Neural cell (in vitro differentiated cells): ENCODE measurements around the gene TBPL1. TPM values are rescaled to one million over a fixed set of nuclear protein-coding genes. Genes with fewer than 3 reads are reported as not detected.

Experiments
- H2AFZ ChIP-seq: fragments of 200-600, 300-800 bp; sonication (generic), shearing (Covaris generic); 2 replicates; pipeline ENCODE4 v1.6.0; 2014; ENCODE audit warnings: low read depth, mild to moderate bottlenecking, antibody characterized with exemption, low read length, moderate library complexity
- H3F3A ChIP-seq: fragments of 200-600 bp; shearing (Covaris generic); 2 replicates; pipeline ENCODE4 v1.6.1; 2016; ENCODE audit warnings: mild to moderate bottlenecking, moderate library complexity, mixed read lengths, antibody characterized with exemption, low read length; ENCODE audit not compliant: insufficient read depth, poor library complexity, severe bottlenecking
- H3K27ac ChIP-seq: fragments of 200-600, 300-800 bp; sonication (generic), shearing (Covaris generic); 2 replicates; pipeline ENCODE4 v1.5.1; 2014; ENCODE audit warnings: mild to moderate bottlenecking, low read length, moderate library complexity
- H3K27me3 ChIP-seq: fragments of 300-800, 200-600 bp; sonication (generic), shearing (Covaris generic); 2 replicates; pipeline ENCODE4 v1.6.0; 2014; ENCODE audit warnings: mild to moderate bottlenecking, low read depth, low read length, moderate library complexity; ENCODE audit not compliant: insufficient read depth
- H3K36me3 ChIP-seq: fragments of 300-800, 200-600 bp; sonication (generic), shearing (Covaris generic); 2 replicates; pipeline ENCODE4 v1.5.1; 2014; ENCODE audit warnings: mild to moderate bottlenecking, antibody characterized with exemption, low read length, moderate library complexity; ENCODE audit not compliant: insufficient read depth
- H3K4me2 ChIP-seq: fragments of 300-800, 200-600 bp; sonication (generic), shearing (Covaris generic); 2 replicates; pipeline ENCODE4 v1.6.0; 2014; ENCODE audit warnings: mild to moderate bottlenecking, low read length
- H3K4me3 ChIP-seq: fragments of 300-800, 200-600 bp; sonication (generic), shearing (Covaris generic); 2 replicates; pipeline ENCODE4 v1.5.1; 2014; ENCODE audit warnings: mild to moderate bottlenecking, low read length, moderate library complexity
- H3K79me2 ChIP-seq: fragments of 200-600 bp; shearing (Covaris generic); replicated peaks from 2 replicates; pipeline ENCODE4 v1.6.0; 2014; ENCODE audit warnings: mild to moderate bottlenecking, low read length, moderate library complexity; ENCODE audit not compliant: insufficient read depth
- H3K9ac ChIP-seq: fragments of 300-800, 200-600 bp; sonication (generic), shearing (Covaris generic); 2 replicates; pipeline ENCODE4 v1.6.1; 2016; ENCODE audit warnings: mild to moderate bottlenecking, low read length, mixed read lengths
- H3K9me2 ChIP-seq: fragments of 200-600 bp; shearing (Covaris generic); 2 replicates; pipeline ENCODE4 v1.6.1; 2016; ENCODE audit warnings: mild to moderate bottlenecking, low read length, mixed read lengths; ENCODE audit not compliant: insufficient read depth
- H3K9me3 ChIP-seq: fragments of 200-600, 300-800 bp; sonication (generic), shearing (Covaris generic); 2 replicates; pipeline ENCODE4 v1.6.1; 2016; ENCODE audit warnings: mild to moderate bottlenecking, mixed run types, low read length, moderate library complexity, mixed read lengths
- H4K20me1 ChIP-seq: fragments of 200-600 bp; shearing (Covaris generic); 2 replicates; pipeline ENCODE4 v1.6.1; 2016; ENCODE audit warnings: mild to moderate bottlenecking, mixed run types; ENCODE audit not compliant: insufficient read depth
- EP300 ChIP-seq: fragments of 450-650 bp; conservative IDR thresholded peaks from 2 replicates; pipeline ENCODE4 v1.6.1; 2014; ENCODE audit warnings: antibody characterized with exemption, mild to moderate bottlenecking, moderate library complexity; ENCODE audit not compliant: poor library complexity, severe bottlenecking
- EZH2 ChIP-seq: fragments of 200-600, 300-800 bp; shearing (Covaris generic), sonication (generic); IDR thresholded peaks from 2 replicates; pipeline ENCODE4 v1.6.1; 2014; ENCODE audit warnings: antibody characterized with exemption, low read length, borderline replicate concordance, mild to moderate bottlenecking; ENCODE audit not compliant: insufficient read depth, poor library complexity, severe bottlenecking
- MXI1 ChIP-seq: fragments of 450-650 bp; conservative IDR thresholded peaks from 2 replicates; pipeline ENCODE4 v1.6.1; 2014; ENCODE audit warnings: antibody characterized with exemption, mild to moderate bottlenecking; ENCODE audit not compliant: poor library complexity, severe bottlenecking
- POLR2AphosphoS5 ChIP-seq: IDR thresholded peaks from 2 replicates; pipeline ENCODE4 v1.6.1; 2012
- RAD21 ChIP-seq: fragments of 450-650 bp; conservative IDR thresholded peaks from 2 replicates; pipeline ENCODE4 v1.6.1; 2014; ENCODE audit warnings: antibody characterized with exemption, mild to moderate bottlenecking, moderate library complexity
- SMC3 ChIP-seq: fragments of 450-650 bp; conservative IDR thresholded peaks from 2 replicates; pipeline ENCODE4 v1.6.1; 2014; ENCODE audit warnings: antibody characterized with exemption, mild to moderate bottlenecking, moderate library complexity; ENCODE audit not compliant: poor library complexity
- TAF1 ChIP-seq: IDR thresholded peaks from 2 replicates; pipeline ENCODE4 v1.6.1; 2012; ENCODE audit warnings: low read depth
- polyA plus RNA-seq: library from polyadenylated mRNA; depleted of rRNA; stranded (reverse); fragments of >200 nt; gene quantifications from 2 replicates; pipeline ENCODE4 v1.2.3, GENCODE V29; 2014
- TF ChIP-seq, protein P1 (sequence below): fragments of 450-650 bp; IDR thresholded peaks from 2 replicates; pipeline ENCODE4 v1.5.1; 2014; ENCODE audit warnings: antibody characterized with exemption, mild to moderate bottlenecking, moderate library complexity; ENCODE audit not compliant: poor library complexity, severe bottlenecking
- TF ChIP-seq, protein P2 (sequence below): IDR thresholded peaks from 2 replicates; pipeline ENCODE4 v1.6.1; 2012; ENCODE audit warnings: borderline replicate concordance

Gene TBPL1
- polyA plus RNA-seq, 1 donor from 2014 or later: 110 TPM

- Histone ChIP-seq H4K20me1 (no peaks in the 10 kb centered on the region), H3K36me3 (no peaks in the 10 kb centered on the region), H3K9me3 (no peaks in the 10 kb centered on the region), H3K79me2 (no peaks in the 10 kb centered on the region), H3K27me3 (no peaks in the 10 kb centered on the region), H2AFZ (no peak overlapping the region), H3K4me3 (no peak overlapping the region), H3K4me2 (no peak overlapping the region), H3K9ac (no peak overlapping the region), H3K27ac (no peak overlapping the region), H3K9me2 (no peaks in the 10 kb centered on the region), H3F3A (no peaks in the 10 kb centered on the region)
- TF ChIP-seq POLR2AphosphoS5: no peak
- no peak for TF ChIP-seq EZH2
- TF ChIP-seq RAD21: no peak
- no peak for TF ChIP-seq MXI1
- TF ChIP-seq TAF1: no peak
- TF ChIP-seq SMC3: no peak
- TF ChIP-seq, protein P1, sequence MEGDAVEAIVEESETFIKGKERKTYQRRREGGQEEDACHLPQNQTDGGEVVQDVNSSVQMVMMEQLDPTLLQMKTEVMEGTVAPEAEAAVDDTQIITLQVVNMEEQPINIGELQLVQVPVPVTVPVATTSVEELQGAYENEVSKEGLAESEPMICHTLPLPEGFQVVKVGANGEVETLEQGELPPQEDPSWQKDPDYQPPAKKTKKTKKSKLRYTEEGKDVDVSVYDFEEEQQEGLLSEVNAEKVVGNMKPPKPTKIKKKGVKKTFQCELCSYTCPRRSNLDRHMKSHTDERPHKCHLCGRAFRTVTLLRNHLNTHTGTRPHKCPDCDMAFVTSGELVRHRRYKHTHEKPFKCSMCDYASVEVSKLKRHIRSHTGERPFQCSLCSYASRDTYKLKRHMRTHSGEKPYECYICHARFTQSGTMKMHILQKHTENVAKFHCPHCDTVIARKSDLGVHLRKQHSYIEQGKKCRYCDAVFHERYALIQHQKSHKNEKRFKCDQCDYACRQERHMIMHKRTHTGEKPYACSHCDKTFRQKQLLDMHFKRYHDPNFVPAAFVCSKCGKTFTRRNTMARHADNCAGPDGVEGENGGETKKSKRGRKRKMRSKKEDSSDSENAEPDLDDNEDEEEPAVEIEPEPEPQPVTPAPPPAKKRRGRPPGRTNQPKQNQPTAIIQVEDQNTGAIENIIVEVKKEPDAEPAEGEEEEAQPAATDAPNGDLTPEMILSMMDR: no peak
- TF ChIP-seq EP300: no peak
- TF ChIP-seq, protein P2, sequence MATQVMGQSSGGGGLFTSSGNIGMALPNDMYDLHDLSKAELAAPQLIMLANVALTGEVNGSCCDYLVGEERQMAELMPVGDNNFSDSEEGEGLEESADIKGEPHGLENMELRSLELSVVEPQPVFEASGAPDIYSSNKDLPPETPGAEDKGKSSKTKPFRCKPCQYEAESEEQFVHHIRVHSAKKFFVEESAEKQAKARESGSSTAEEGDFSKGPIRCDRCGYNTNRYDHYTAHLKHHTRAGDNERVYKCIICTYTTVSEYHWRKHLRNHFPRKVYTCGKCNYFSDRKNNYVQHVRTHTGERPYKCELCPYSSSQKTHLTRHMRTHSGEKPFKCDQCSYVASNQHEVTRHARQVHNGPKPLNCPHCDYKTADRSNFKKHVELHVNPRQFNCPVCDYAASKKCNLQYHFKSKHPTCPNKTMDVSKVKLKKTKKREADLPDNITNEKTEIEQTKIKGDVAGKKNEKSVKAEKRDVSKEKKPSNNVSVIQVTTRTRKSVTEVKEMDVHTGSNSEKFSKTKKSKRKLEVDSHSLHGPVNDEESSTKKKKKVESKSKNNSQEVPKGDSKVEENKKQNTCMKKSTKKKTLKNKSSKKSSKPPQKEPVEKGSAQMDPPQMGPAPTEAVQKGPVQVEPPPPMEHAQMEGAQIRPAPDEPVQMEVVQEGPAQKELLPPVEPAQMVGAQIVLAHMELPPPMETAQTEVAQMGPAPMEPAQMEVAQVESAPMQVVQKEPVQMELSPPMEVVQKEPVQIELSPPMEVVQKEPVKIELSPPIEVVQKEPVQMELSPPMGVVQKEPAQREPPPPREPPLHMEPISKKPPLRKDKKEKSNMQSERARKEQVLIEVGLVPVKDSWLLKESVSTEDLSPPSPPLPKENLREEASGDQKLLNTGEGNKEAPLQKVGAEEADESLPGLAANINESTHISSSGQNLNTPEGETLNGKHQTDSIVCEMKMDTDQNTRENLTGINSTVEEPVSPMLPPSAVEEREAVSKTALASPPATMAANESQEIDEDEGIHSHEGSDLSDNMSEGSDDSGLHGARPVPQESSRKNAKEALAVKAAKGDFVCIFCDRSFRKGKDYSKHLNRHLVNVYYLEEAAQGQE: no peak
These were observed 76.8 kb downstream of the TBPL1 start for GRCh38 chr6:134029495-134030455.

GRCh38 chr6:134031696-134032255, 78.8 kb downstream of the TBPL1 start:
- no peaks in the 10 kb centered on the region for H4K20me1 ChIP-seq
- no peaks in the 10 kb centered on the region for H3K27me3 ChIP-seq
- H3K4me2 ChIP-seq: no peak overlapping the region
- no peak overlapping the region for H3K4me3 ChIP-seq
- H3K79me2 ChIP-seq: no peaks in the 10 kb centered on the region
- no peaks in the 10 kb centered on the region for H3F3A ChIP-seq
- H2AFZ ChIP-seq: no peak overlapping the region
- H3K9ac ChIP-seq: no peak overlapping the region
- no peaks in the 10 kb centered on the region for H3K9me3 ChIP-seq
- no peak for TF ChIP-seq POLR2AphosphoS5
- TF ChIP-seq RAD21: no peak
- TF ChIP-seq EZH2: no peak
- TF ChIP-seq TAF1: no peak
- TF ChIP-seq EP300: no peak
- TF ChIP-seq SMC3: no peak
- TF ChIP-seq, protein P2: no peak
- TF ChIP-seq, protein P1: no peak
- TF ChIP-seq MXI1: no peak
- no peaks in the 10 kb centered on the region for H3K36me3 ChIP-seq
- no peak overlapping the region for H3K27ac ChIP-seq
- H3K9me2 ChIP-seq: no peaks in the 10 kb centered on the region
